Upper lobe of left lung (tissue), 6 donors: ENCODE data around the gene ABR. TPM values are rescaled to one million over a fixed set of nuclear protein-coding genes. Genes with fewer than 3 reads are reported as not detected.

Experiments used
- small RNA-seq, 4 donors: library from RNA; depleted of rRNA; stranded (forward); fragments of <200 nt; gene quantifications; one replicate each; pipeline ENCODE3, GENCODE V24; 2016
- total RNA-seq, 6 donors: library from RNA; depleted of rRNA in 4 of 6; stranded (reverse); fragments of >200 nt in 4 of 6; gene quantifications; one replicate each; pipeline versions ENCODE4 v1.1.0 to v1.2.1, GENCODE V29; 2016 to 2021
- donor health status: DM: no; HTN: no; CAD: no; lungs with moderate emphysema.
- donor health status: DM: no; HTN: yes; CAD: no; lungs with severe emphysema.

ABR gene
- total RNA-seq, 6 donors from 2014 or later: 117 to 645 (median 206) TPM

Small RNA genes within 50 kb of the gene (small RNA-seq; reads per million reads assigned to genes)
- 0 reads per million in 4 donors for gene AC016292.2
- gene MIR3183: 0 reads per million in 4 donors
- 0 reads per million in 4 donors for gene RF00017

Other genes starting within 250 kb of the ABR start
- 10 to 100 TPM; 32.4 to 63.1 (median 52.2) TPM for gene NXN, start 200.2 kb downstream of the ABR start, total RNA-seq
- gene TIMM22, start 182.9 kb downstream of the ABR start, total RNA-seq: 10 to 100 TPM in 2 of 6 donors, 1 to 10 TPM in 4; 6.3 to 13.5 (median 8.9) TPM
- not detected for gene BHLHA9, start 90.5 kb upstream of the ABR start, total RNA-seq
- not detected for gene TRARG1, start 99.7 kb upstream of the ABR start, total RNA-seq
- gene YWHAE, start 220.2 kb upstream of the ABR start, total RNA-seq: 100 to 1,000 TPM; 318 to 698 (median 384) TPM